SU-DHL-6 (cell line): ENCODE results near the gene SNRPB2.

Experiments used
- EZH2phosphoT487 ChIP-seq: fragments of 200-600 bp; sonication (generic), shearing (Covaris generic); conservative IDR thresholded peaks from 2 replicates; pipeline ENCODE4 v1.6.1; 2018; ENCODE audit warnings: mild to moderate bottlenecking, antibody characterized with exemption, low read length, moderate library complexity, mixed read lengths
- TF ChIP-seq, protein P1 (sequence below): fragments of 200-600 bp; sonication (generic); IDR thresholded peaks from one replicate; pipeline ENCODE4 v1.5.1; 2017; ENCODE audit warnings: antibody characterized with exemption, mild to moderate bottlenecking, low read length, moderate library complexity; ENCODE audit not compliant: insufficient read depth, poor library complexity, severe bottlenecking

DNA sequence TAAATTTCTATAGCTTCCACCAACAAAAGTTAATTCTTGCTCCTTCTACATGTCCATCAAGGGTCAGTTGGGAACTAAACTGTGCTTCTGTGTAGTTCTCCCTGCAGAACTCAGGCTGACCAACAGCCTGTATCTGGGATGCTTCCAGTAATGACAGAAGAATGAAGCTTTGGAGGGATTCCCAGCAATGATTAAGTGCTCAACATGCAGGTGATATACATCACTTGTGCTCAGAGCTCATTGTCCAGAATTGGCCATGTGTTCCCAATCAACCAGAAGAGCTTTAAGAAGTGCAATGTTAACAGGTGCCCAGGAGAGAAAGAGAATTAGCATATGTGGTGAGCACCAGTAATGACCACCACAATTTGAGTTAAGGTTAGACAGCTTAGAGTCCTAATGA, 37.4 kb upstream of the SNRPB2 start:
- TF ChIP-seq, protein P1, sequence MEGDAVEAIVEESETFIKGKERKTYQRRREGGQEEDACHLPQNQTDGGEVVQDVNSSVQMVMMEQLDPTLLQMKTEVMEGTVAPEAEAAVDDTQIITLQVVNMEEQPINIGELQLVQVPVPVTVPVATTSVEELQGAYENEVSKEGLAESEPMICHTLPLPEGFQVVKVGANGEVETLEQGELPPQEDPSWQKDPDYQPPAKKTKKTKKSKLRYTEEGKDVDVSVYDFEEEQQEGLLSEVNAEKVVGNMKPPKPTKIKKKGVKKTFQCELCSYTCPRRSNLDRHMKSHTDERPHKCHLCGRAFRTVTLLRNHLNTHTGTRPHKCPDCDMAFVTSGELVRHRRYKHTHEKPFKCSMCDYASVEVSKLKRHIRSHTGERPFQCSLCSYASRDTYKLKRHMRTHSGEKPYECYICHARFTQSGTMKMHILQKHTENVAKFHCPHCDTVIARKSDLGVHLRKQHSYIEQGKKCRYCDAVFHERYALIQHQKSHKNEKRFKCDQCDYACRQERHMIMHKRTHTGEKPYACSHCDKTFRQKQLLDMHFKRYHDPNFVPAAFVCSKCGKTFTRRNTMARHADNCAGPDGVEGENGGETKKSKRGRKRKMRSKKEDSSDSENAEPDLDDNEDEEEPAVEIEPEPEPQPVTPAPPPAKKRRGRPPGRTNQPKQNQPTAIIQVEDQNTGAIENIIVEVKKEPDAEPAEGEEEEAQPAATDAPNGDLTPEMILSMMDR, result no peak
- no peak for TF ChIP-seq EZH2phosphoT487
